ENCODE results near the gene WDR37.

WDR37 gene

GRCh38 chr10:1074052-1074747, 18.0 kb downstream of the WDR37 start:
- no peak for DNase-seq (ENCODE audit: low read depth, low spot score)

- DNase-seq (ENCODE audit: low read depth, low spot score) = no peak
Measured at GRCh38 chr10:1074748-1075308, 18.6 kb downstream of the WDR37 start.

GRCh38 chr10:1078668-1079067, 22.5 kb downstream of the WDR37 start:
- no peak for DNase-seq (ENCODE audit: low read depth, low spot score)

GRCh38 chr10:1083581-1083980, 27.4 kb downstream of the WDR37 start:
- DNase-seq (ENCODE audit: low read depth, low spot score) = no peak

- no peak for DNase-seq (ENCODE audit: low read depth, low spot score)
Measured at GRCh38 chr10:1084011-1084950, 28.1 kb downstream of the WDR37 start.

GRCh38 chr10:1085258-1085657, 29.1 kb downstream of the WDR37 start:
- DNase-seq (ENCODE audit: low read depth, low spot score) = no peak

- DNase-seq (ENCODE audit: low read depth, low spot score) = no peak
Measured at GRCh38 chr10:1086787-1087186, 30.6 kb downstream of the WDR37 start.

- DNase-seq (ENCODE audit: low read depth, low spot score) = no peak
Measured at GRCh38 chr10:1089017-1089689, 33.0 kb downstream of the WDR37 start.

GRCh38 chr10:1090696-1091095, 34.5 kb downstream of the WDR37 start:
- no peak for DNase-seq (ENCODE audit: low read depth, low spot score)

GRCh38 chr10:1093696-1094095, 37.5 kb downstream of the WDR37 start:
- no peak for DNase-seq (ENCODE audit: low read depth, low spot score)

GRCh38 chr10:1094112-1095057, 38.2 kb downstream of the WDR37 start:
- no peak for DNase-seq (ENCODE audit: low read depth, low spot score)

GRCh38 chr10:1095498-1095897, 39.3 kb downstream of the WDR37 start:
- no peak for DNase-seq (ENCODE audit: low read depth, low spot score)

GRCh38 chr10:1096287-1096889, 40.2 kb downstream of the WDR37 start:
- DNase-seq (ENCODE audit: low read depth, low spot score) = no peak

GRCh38 chr10:1097436-1097835, 41.3 kb downstream of the WDR37 start:
- no peak for DNase-seq (ENCODE audit: low read depth, low spot score)

GRCh38 chr10:1100143-1100542, 44.0 kb downstream of the WDR37 start:
- DNase-seq (ENCODE audit: low read depth, low spot score) = no peak

- peak; percentile 76 for DNase-seq (ENCODE audit: low read depth, low spot score)
Measured at GRCh38 chr10:1100691-1101368, 44.6 kb downstream of the WDR37 start.

GRCh38 chr10:1101946-1102345, 45.8 kb downstream of the WDR37 start:
- no peak for DNase-seq (ENCODE audit: low read depth, low spot score)

- no peak for DNase-seq (ENCODE audit: low read depth, low spot score)
Measured at GRCh38 chr10:1102416-1102815, 46.2 kb downstream of the WDR37 start.

- no peak for DNase-seq (ENCODE audit: low read depth, low spot score)
Measured at GRCh38 chr10:1102831-1103230, 46.6 kb downstream of the WDR37 start.

- DNase-seq (ENCODE audit: low read depth, low spot score) = no peak
Measured at GRCh38 chr10:1103551-1103950, 47.4 kb downstream of the WDR37 start.
